SIG-M5 treated with dmso at 0.1 percent for 504 hours (cell line): ENCODE results near the gene SCGB2B2.
"Not testable (repeated sequence)": the region's sequence is repeated elsewhere in the genome, so short reads cannot be mapped to it uniquely, and the experiment has no call there.

Experiments used
- DNase-seq: peaks from one replicate; lab custom pipeline; 2025; ENCODE audit not compliant: unreplicated experiment; lab: John Stamatoyannopoulos, UW

SCGB2B2 gene, protein sequence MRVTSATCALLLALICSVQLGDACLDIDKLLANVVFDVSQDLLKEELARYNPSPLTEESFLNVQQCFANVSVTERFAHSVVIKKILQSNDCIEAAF

GRCh38 chr19:34676697-34677385, at the start of gene SCGB2B2:
SCGB2B2 (minus strand) TSS chr19:34677159; CDS start chr19:34594563, 82,596 bp downstream.
- peak; percentile 84 for DNase-seq

- no peak for DNase-seq
Observed at GRCh38 chr19:34725400-34725799, 48.4 kb upstream of the SCGB2B2 start.

GRCh38 chr19:34722353-34722752, 45.4 kb upstream of the SCGB2B2 start:
- DNase-seq = no peak

DNA sequence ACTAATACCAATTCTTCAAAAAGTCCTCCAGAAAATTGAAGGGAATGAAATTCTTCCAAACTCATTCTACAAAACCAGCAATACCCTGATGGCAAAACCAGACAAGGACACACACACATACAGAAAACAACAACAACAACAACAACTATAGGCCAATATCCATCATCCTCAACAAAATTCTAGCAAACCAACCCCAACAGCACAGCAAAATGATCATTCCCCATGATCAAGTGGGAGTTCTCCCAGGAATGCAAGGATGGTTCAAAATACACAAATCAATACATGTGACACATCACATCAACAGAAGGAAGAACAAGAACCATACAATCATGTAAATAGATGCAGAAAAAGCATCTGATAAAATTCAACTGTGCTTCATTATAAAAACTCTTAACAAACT, 38.4 kb upstream of the SCGB2B2 start:
- DNase-seq = no peak

DNA sequence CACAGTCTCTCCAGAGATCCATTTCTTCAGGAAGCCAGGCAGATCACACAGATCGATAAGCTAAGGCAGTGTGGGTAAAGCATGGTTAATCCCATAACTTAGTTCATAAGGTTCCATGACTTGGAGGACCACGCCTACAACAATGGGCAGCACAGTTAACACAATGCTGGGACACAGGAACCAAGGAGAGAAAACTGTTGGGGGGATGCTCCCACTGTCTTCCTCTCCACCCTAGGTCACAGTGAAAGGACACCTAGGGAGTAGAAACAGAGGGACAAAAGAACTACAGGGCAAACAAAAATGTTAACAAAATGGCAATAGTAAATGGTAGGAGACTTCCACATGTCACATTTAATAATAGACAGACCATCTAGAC, 36.3 kb upstream of the SCGB2B2 start:
- DNase-seq = no peak

DNA sequence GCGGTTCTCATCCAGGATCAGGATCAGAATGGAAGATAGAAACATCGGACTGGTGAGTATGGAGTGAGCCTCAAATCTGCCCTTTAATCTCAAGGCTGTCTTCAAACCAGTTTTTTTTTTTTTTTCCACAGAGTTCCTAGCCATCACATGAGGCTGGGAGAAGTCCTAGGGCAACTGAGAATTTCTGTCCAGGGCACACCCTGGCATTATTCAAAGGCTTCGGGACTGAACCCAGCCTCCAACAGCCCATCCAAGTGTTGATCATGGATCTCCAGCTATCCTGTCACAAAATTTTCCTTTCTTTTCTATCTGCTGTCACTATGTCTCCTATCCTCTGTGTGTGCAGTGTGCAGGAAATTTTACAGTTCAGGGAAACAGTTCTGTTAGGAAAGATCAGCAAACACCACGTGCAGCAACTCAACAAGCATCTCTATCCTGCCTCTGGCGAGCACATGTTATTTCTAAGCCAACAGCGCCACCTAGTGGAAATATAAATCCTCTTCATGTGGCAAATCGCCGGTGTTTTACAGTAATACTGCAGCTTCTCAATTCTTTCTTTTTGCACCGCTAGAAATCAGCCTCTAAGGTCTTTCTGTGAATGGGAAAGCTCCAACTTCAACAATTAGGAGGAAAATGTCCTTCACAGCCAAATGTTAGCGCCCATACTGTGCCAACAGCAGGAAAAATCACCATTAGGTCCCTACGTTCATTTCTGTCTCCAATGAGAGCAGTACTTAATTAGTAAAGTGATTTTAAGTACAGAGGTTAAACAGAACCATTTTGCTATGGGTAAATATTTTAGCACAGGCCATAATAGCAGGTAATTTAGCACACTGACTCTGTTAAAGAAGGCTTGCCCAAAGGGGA, 35.7 kb upstream of the SCGB2B2 start:
- DNase-seq = peak; percentile 73

GRCh38 chr19:34711890-34712289, 34.9 kb upstream of the SCGB2B2 start:
- no peak for DNase-seq

GRCh38 chr19:34707661-34708060, 30.7 kb upstream of the SCGB2B2 start:
- no peak for DNase-seq

DNA sequence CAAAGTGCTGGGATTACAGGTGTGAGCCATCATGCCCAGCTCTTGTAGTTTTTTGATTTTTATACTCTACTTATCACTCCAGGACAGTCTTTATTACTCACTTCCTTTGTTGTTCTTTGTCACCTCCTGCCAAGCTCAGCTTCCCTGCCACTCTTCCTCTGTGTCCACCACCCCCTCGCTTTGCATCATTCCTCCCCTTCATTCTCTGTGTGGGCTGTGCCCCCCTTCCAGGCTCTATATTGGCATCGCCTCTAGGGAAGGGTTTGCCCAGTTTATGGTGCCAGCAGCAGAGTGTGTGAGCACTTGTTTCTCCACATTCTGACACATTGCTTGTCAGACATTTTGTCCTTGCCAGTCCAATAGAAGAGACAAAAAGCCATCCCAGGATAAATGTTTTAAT, 15.6 kb upstream of the SCGB2B2 start:
- no peak for DNase-seq

- no peak for DNase-seq
Observed at GRCh38 chr19:34690372-34690771, 13.4 kb upstream of the SCGB2B2 start.

DNA sequence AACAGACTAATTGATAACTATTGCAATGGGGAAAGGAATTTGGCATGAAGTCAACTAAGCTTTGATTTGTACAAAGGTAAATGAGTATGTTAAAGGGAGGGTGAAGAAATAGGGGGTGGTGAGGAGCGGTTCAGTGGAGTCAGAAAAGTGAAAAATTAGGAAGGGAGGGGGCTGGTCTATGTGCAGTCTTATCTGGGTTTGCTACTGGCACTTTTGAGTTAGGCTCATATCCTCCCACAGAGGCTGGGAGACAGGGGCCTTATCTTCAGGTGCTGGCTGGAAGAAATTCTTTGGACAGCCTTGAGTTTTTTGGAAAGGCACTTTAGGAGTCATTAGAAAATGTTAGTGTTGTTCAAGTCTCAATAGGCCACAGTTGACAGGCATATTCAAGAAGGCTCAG, 11.6 kb upstream of the SCGB2B2 start:
- DNase-seq = no peak

GRCh38 chr19:34687348-34687747, 10.4 kb upstream of the SCGB2B2 start:
- no peak for DNase-seq

GRCh38 chr19:34686455-34686854, 9.5 kb upstream of the SCGB2B2 start:
- DNase-seq = no peak

DNA sequence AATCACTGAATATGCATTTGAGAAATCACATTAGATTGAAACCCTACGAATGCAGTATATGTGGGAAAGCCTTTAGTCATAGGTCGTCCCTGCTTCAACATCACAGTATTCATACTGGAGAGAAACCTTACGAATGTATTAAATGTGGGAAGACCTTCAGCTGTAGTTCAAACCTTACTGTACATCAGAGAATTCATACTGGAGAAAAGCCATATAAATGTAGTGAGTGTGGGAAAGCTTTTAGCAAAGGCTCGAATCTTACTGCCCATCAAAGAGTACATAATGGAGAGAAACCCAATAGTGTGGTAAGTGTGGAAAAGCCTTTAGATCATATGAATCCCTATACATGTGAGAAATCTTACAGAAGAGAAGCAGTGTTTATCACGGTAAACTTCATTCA, 8.3 kb upstream of the SCGB2B2 start:
- not testable (repeated sequence) for DNase-seq

- DNase-seq = no peak
Observed at GRCh38 chr19:34681478-34681877, 4.5 kb upstream of the SCGB2B2 start.

GRCh38 chr19:34678421-34678820, 1.5 kb upstream of the SCGB2B2 start:
- no peak for DNase-seq

DNA sequence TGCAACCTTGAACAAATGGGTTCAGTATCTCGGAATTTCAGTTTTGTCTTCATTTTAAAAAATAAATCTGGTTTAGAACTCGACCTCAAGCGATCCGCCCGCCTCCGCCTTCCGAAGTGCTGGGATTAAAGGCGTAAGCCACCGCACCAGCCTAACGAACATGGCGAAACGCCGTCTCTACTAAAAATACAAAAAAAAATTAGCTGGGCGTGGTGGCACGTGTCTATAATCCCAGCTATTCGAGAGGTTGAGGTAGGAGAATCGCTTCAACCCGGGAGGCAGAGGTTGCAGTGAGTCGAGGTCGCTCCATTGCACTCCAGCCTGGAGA, 1.1 kb upstream of the SCGB2B2 start:
- no peak for DNase-seq

DNA sequence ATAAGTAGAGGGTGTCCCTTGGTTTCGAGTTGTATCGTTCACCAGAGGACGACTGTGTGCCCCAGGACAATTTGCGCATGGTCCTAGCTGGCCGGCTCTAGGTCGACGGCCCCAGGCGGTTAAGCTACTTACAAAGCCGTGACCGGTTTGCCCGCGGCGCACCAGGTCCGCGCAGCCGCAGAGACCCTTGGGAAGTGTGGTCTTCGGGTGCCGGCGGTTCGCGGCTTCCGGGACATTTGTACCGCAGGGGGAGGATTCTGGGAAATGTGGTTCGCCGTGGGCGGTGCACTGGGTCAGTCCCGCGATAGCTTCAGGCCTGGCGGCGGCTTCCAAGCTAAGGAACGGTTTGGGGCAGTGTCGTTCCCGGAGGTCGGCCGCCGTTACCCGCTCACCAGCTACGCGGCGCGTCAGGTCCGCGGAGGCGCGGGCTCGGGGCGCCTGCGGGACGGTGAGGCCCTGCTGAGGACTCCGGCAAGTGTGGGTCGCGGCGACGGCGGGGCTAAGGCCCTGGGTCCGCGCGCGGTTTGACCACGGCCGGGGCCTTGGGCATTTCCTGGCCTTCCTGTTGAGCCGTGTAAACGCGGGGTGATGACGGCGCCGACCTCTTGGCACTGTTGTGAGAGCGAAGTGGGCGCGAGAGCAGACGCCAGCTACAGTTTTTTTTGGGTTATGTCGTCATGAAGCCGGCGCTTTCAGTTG, 576 bp upstream of the SCGB2B2 start, which contains the start of gene ZNF302:
ZNF302 (plus strand) TSS at position 293 of the 699 bp plus-strand sequence. CDS start 1,127 bp downstream, outside the sequence.
- peak; percentile 92 for DNase-seq

- no peak for DNase-seq
Observed at GRCh38 chr19:34675919-34676318, 1.0 kb downstream of the SCGB2B2 start.

DNA sequence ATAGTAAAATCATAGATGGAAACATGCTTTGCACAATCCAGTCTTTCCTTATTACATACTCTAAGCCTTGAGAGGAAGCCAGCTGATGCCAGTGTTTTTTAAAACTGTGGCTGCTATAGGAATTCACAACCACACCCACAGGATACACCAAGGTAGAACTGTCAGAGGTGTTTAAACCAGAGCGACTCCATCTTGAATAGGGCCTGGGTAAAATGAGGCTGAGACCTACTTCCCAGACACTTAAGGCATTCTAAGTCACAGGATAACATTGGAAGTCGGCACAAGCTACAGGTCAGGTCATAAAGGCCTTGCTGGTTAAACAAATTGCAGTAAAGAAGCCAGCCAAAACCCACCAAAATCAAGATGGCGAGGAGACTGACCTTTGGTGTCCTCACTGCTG, 1.7 kb downstream of the SCGB2B2 start:
- DNase-seq = no peak

DNA sequence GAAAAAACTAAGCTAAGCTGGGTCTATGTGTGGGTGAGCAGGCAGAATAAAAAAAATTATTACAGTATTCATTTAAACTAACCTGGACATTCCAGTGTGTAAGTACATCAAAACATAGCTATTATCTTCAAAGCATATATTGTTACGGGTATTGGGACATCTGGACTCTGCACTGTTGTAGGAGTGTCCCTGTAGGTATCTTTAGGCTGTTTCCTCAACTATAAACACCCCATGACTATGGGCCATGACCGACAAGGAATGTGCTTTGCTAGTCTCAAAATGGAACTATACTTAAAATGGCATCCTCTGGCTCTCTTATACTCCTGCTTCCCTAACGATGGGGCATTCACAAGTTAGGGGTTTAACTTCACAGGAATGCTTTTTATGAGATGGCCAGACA, 3.4 kb downstream of the SCGB2B2 start:
- no peak for DNase-seq

DNA sequence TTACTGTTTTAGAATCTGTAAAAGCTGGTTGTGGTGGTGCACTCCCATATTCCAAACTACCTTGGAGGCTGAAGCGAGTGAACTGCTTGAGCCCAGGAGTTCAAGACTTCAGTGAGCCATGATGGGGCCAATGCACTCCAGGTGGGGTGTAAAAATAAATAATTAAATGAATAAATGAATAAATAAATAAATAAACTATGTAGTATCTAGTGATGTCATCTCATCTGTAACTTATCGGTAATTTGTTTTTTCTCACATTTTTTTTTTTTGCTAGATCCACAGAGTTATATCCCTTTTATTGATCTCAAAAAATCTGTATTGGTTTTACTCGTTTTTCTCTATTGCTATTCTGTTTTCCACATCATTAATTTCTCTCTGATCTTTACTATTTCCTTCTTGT, 5.0 kb downstream of the SCGB2B2 start:
- DNase-seq = no peak
